Measurements from ENCODE around the gene OGFOD3. TPM values are rescaled to one million over a fixed set of nuclear protein-coding genes. Genes with fewer than 3 reads are reported as not detected.

The OGFOD3 gene
- total RNA-seq, 1 donor = 25.3 TPM

- Histone ChIP-seq H3K4me3 (ENCODE audit: insufficient read depth, low read length) (peak overlapping the region; percentile 93), H3K27me3 (ENCODE audit: insufficient read depth, low read length) (no peaks in the 10 kb centered on the region), H4K20me1 (ENCODE audit: insufficient read depth, low read length) (peaks cover 22% of the 10 kb centered on the region), H3K4me2 (ENCODE audit: insufficient read depth, low read length) (peak overlapping the region; percentile 95), H3K4me1 (ENCODE audit: insufficient read depth, low read length) (peaks cover 7% of the 10 kb centered on the region), H3K9me3 (ENCODE audit: low read depth, low read length) (no peaks in the 10 kb centered on the region), H3K36me3 (ENCODE audit: insufficient read depth, low read length) (peaks cover 6% of the 10 kb centered on the region), H3K79me2 (ENCODE audit: insufficient read depth, low read length) (peaks cover 23% of the 10 kb centered on the region), H3K27ac (ENCODE audit: low read depth, low read length) (no peak overlapping the region), H2AFZ (ENCODE audit: low read length) (no peak overlapping the region)
- no peak for TF ChIP-seq CTCF (IDR thresholded peaks at IDR 0.05; ENCODE audit: extremely low read depth, low read depth, low read length)
- peak; percentile 66 for DNase-seq (ENCODE audit: insufficient read length, low spot score, missing footprints)
Measured at GRCh38 chr17:82449131-82449882, 30.9 kb upstream of the OGFOD3 start.

- H4K20me1 ChIP-seq (ENCODE audit: insufficient read depth, low read length) = peaks cover 22% of the 10 kb centered on the region
- no peak overlapping the region for H3K4me3 ChIP-seq (ENCODE audit: insufficient read depth, low read length)
- H3K36me3 ChIP-seq (ENCODE audit: insufficient read depth, low read length) = peaks cover 11% of the 10 kb centered on the region
- H2AFZ ChIP-seq (ENCODE audit: low read length) = no peak overlapping the region
- no peak overlapping the region for H3K27ac ChIP-seq (ENCODE audit: low read depth, low read length)
- peaks cover 23% of the 10 kb centered on the region for H3K79me2 ChIP-seq (ENCODE audit: insufficient read depth, low read length)
- H3K27me3 ChIP-seq (ENCODE audit: insufficient read depth, low read length) = no peaks in the 10 kb centered on the region
- peaks cover 7% of the 10 kb centered on the region for H3K4me1 ChIP-seq (ENCODE audit: insufficient read depth, low read length)
- TF ChIP-seq CTCF (IDR thresholded peaks at IDR 0.05; ENCODE audit: extremely low read depth, low read depth, low read length) = no peak
- DNase-seq (ENCODE audit: insufficient read length, low spot score, missing footprints) = peak; percentile 58
- H3K9me3 ChIP-seq (ENCODE audit: low read depth, low read length) = no peaks in the 10 kb centered on the region
- H3K4me2 ChIP-seq (ENCODE audit: insufficient read depth, low read length) = no peak overlapping the region
Measured at GRCh38 chr17:82447876-82448275, 29.5 kb upstream of the OGFOD3 start.

GRCh38 chr17:82446649-82447048 lies 28.3 kb upstream of the OGFOD3 start:
- Histone ChIP-seq H3K27me3 (ENCODE audit: insufficient read depth, low read length) (no peaks in the 10 kb centered on the region), H3K9me3 (ENCODE audit: low read depth, low read length) (no peaks in the 10 kb centered on the region), H3K79me2 (ENCODE audit: insufficient read depth, low read length) (peaks cover 23% of the 10 kb centered on the region), H3K27ac (ENCODE audit: low read depth, low read length) (no peak overlapping the region), H4K20me1 (ENCODE audit: insufficient read depth, low read length) (peaks cover 28% of the 10 kb centered on the region), H3K4me2 (ENCODE audit: insufficient read depth, low read length) (no peak overlapping the region), H3K4me1 (ENCODE audit: insufficient read depth, low read length) (peaks cover 7% of the 10 kb centered on the region), H3K36me3 (ENCODE audit: insufficient read depth, low read length) (peaks cover 11% of the 10 kb centered on the region), H3K4me3 (ENCODE audit: insufficient read depth, low read length) (no peak overlapping the region), H2AFZ (ENCODE audit: low read length) (no peak overlapping the region)
- DNase-seq (ENCODE audit: insufficient read length, low spot score, missing footprints) = peak; percentile 65
- TF ChIP-seq CTCF (IDR thresholded peaks at IDR 0.05; ENCODE audit: extremely low read depth, low read depth, low read length) = no peak

- no peak overlapping the region for H3K4me3 ChIP-seq (ENCODE audit: insufficient read depth, low read length)
- peaks cover 29% of the 10 kb centered on the region for H4K20me1 ChIP-seq (ENCODE audit: insufficient read depth, low read length)
- H3K9me3 ChIP-seq (ENCODE audit: low read depth, low read length) = no peaks in the 10 kb centered on the region
- no peak overlapping the region for H3K4me2 ChIP-seq (ENCODE audit: insufficient read depth, low read length)
- peaks cover 7% of the 10 kb centered on the region for H3K4me1 ChIP-seq (ENCODE audit: insufficient read depth, low read length)
- peak; percentile 65 for DNase-seq (ENCODE audit: insufficient read length, low spot score, missing footprints)
- peaks cover 23% of the 10 kb centered on the region for H3K79me2 ChIP-seq (ENCODE audit: insufficient read depth, low read length)
- peak overlapping the region; percentile 17 for H3K27ac ChIP-seq (ENCODE audit: low read depth, low read length)
- peaks cover 11% of the 10 kb centered on the region for H3K36me3 ChIP-seq (ENCODE audit: insufficient read depth, low read length)
- no peak for TF ChIP-seq CTCF (IDR thresholded peaks at IDR 0.05; ENCODE audit: extremely low read depth, low read depth, low read length)
- H3K27me3 ChIP-seq (ENCODE audit: insufficient read depth, low read length) = no peaks in the 10 kb centered on the region
- H2AFZ ChIP-seq (ENCODE audit: low read length) = no peak overlapping the region
Measured at GRCh38 chr17:82446124-82446523, 27.7 kb upstream of the OGFOD3 start.

Measured in osteoblast (primary cell).